HCT116 (cell line): ENCODE data around the gene MED27. TPM values are rescaled to one million over a fixed set of nuclear protein-coding genes. Genes with fewer than 3 reads are reported as not detected.

Source experiments
- ATAC-seq: fragments of 200-7000 bp; cut with Tn5 transposase; 2 replicates; pipeline ENCODE4 v1.9.1; 2020; ENCODE audit warnings: mild to moderate bottlenecking, moderate library complexity
- BruUV-seq: library from RNA; stranded (reverse); fragments of 400-500 nt; replicated peaks from 2 replicates; lab custom pipeline; 2021; lab: Mats Ljungman, UMichigan
- CTCF ChIA-PET: fragments of 300-600 bp; sonication (Branson Sonifier 250); formaldehyde crosslinking; loops from one replicate; lab custom pipeline; 2021; ENCODE audit warnings: antibody characterized with exemption; lab: Charles Lee
- POLR2A ChIA-PET: fragments of 300-600, 350-600 bp; sonication (Branson Sonifier 250); formaldehyde crosslinking; loops from one replicate; lab custom pipeline; 2021; ENCODE audit warnings: antibody characterized with exemption; lab: Charles Lee
- RAD21 ChIA-PET, 2 experiments: fragments of 300-600 bp; sonication (Branson Sonifier 250); formaldehyde crosslinking; loops; one replicate each; lab custom pipeline; 2023; ENCODE audit warnings: low total read pairs in 2 of 2; ENCODE audit not compliant: uncharacterized antibody in 2 of 2, unreplicated experiment in 2 of 2, low non-redundant PET in 1 of 2; lab: Charles Lee
- DNase-seq: peaks from one replicate; pipeline ENCODE4 v3.0.0-alpha.2; 2010; ENCODE audit warnings: low read depth, low spot score
- H2AFZ ChIP-seq: fragments of 200-600 bp; shearing (Covaris generic), sonication (generic); 2 replicates; pipeline ENCODE4 v1.6.1; 2017; ENCODE audit warnings: low read depth, mixed run types, mixed read lengths, antibody characterized with exemption, low read length; ENCODE audit not compliant: poor library complexity, severe bottlenecking
- H3K27ac ChIP-seq: 2 replicates; pipeline ENCODE4 v1.5.1; 2012; ENCODE audit warnings: low read depth, low read length
- H3K27me3 ChIP-seq: fragments of 200-600 bp; sonication (generic); 2 replicates; pipeline ENCODE4 v1.6.1; 2016; ENCODE audit warnings: mixed run types, low read length, mixed read lengths; ENCODE audit not compliant: insufficient read depth
- H3K36me3 ChIP-seq, 2 experiments: fragments of 200-500 bp in 1 of 2; fragments of 200-600 bp in 1 of 2; sonication (Bioruptor generic) in 1 of 2; sonication (generic) in 1 of 2; 2 replicates each; pipeline versions ENCODE4 v1.5.1 to v1.6.1; 2014 to 2016; ENCODE audit warnings: low read length in 2 of 2, inconsistent platforms in 1 of 2, mixed read lengths in 1 of 2, mixed run types in 1 of 2; ENCODE audit not compliant: insufficient read depth in 2 of 2, control insufficient read depth in 1 of 2
- H3K4me1 ChIP-seq, 2 experiments: fragments of 200-600 bp in 1 of 2; sonication (generic) in 1 of 2; 2 replicates each; pipeline versions ENCODE4 v1.5.1 to v1.6.1; 2012 to 2017; ENCODE audit warnings: low read length in 2 of 2, inconsistent platforms in 1 of 2, mild to moderate bottlenecking in 1 of 2, mixed read lengths in 1 of 2, mixed run types in 1 of 2, moderate library complexity in 1 of 2; ENCODE audit not compliant: insufficient read depth in 2 of 2, control insufficient read depth in 1 of 2
- H3K4me2 ChIP-seq: fragments of 200-600 bp; sonication (generic); 2 replicates; pipeline ENCODE4 v1.6.1; 2017; ENCODE audit warnings: mixed run types, low read length, mixed read lengths
- H3K4me3 ChIP-seq, 2 experiments: fragments of 200-600 bp in 1 of 2; sonication (generic) in 1 of 2; replicated peaks in 1 of 2; 2 replicates each; pipeline ENCODE4 v1.5.1; 2011 to 2016; ENCODE audit warnings: low read length in 2 of 2, control low read depth in 1 of 2, low read depth in 1 of 2, mild to moderate bottlenecking in 1 of 2, mixed read lengths in 1 of 2, mixed run types in 1 of 2
- H3K79me2 ChIP-seq: fragments of 200-600 bp; sonication (generic); 2 replicates; pipeline ENCODE4 v1.6.1; 2017; ENCODE audit warnings: mild to moderate bottlenecking, mixed run types, low read length, moderate library complexity, mixed read lengths; ENCODE audit not compliant: insufficient read depth
- H3K9ac ChIP-seq: fragments of 200-600 bp; sonication (generic); 2 replicates; pipeline ENCODE4 v1.6.1; 2016; ENCODE audit warnings: low read length, mixed read lengths
- H3K9me2 ChIP-seq: fragments of 200-600 bp; sonication (generic), shearing (Covaris generic); 2 replicates; pipeline ENCODE4 v1.6.1; 2017; ENCODE audit warnings: mixed run types, mild to moderate bottlenecking, moderate library complexity; ENCODE audit not compliant: insufficient read depth
- H3K9me3 ChIP-seq, 2 experiments: fragments of 200-500 bp in 1 of 2; fragments of 200-600 bp in 1 of 2; sonication (Bioruptor generic) in 1 of 2; sonication (generic) in 1 of 2; 2 replicates each; pipeline ENCODE4 v1.6.1; 2014 to 2017; ENCODE audit warnings: low read length in 2 of 2, mixed read lengths in 2 of 2, inconsistent platforms in 1 of 2, low read depth in 1 of 2, mild to moderate bottlenecking in 1 of 2, mixed run types in 1 of 2, moderate library complexity in 1 of 2; ENCODE audit not compliant: control insufficient read depth in 1 of 2, insufficient read depth in 1 of 2
- H4K20me1 ChIP-seq: fragments of 200-600 bp; sonication (generic), shearing (Covaris generic); 2 replicates; pipeline ENCODE4 v1.6.1; 2017; ENCODE audit warnings: mixed run types, mild to moderate bottlenecking, moderate library complexity; ENCODE audit not compliant: insufficient read depth
- CEBPB ChIP-seq: IDR thresholded peaks from 2 replicates; pipeline ENCODE4 v1.6.1; 2012; ENCODE audit warnings: low read depth
- EZH2phosphoT487 ChIP-seq: fragments of 200-600 bp; IDR thresholded peaks from 2 replicates; pipeline ENCODE4 v1.6.1; 2018; ENCODE audit warnings: antibody characterized with exemption, borderline replicate concordance
- FOSL1 ChIP-seq: IDR thresholded peaks from 2 replicates; pipeline ENCODE4 v1.6.1; 2012; ENCODE audit warnings: low read depth
- POLR2A ChIP-seq: IDR thresholded peaks from 2 replicates; pipeline ENCODE4 v1.7.0; 2011; ENCODE audit warnings: borderline replicate concordance; ENCODE audit not compliant: insufficient read depth, insufficient read length; ENCODE audit errors: extremely low read depth
- SIN3A ChIP-seq: IDR thresholded peaks from 2 replicates; pipeline ENCODE4 v1.6.1; 2012; ENCODE audit warnings: low read depth
- SP1 ChIP-seq: IDR thresholded peaks from 2 replicates; pipeline ENCODE4 v1.6.1; 2012; ENCODE audit warnings: low read depth
- SRF ChIP-seq: IDR thresholded peaks from 2 replicates; pipeline ENCODE4 v1.6.1; 2012; ENCODE audit warnings: low read depth
- TCF7L2 ChIP-seq: IDR thresholded peaks from 2 replicates; pipeline ENCODE4 v1.7.0; 2011; ENCODE audit warnings: borderline replicate concordance, inconsistent platforms; ENCODE audit not compliant: insufficient read depth, insufficient read length; ENCODE audit errors: extremely low read depth
- YY1 ChIP-seq: IDR thresholded peaks from 2 replicates; pipeline ENCODE4 v1.6.1; 2011; ENCODE audit warnings: low read length, low read depth, moderate library complexity, mild to moderate bottlenecking; ENCODE audit not compliant: insufficient replicate concordance; ENCODE audit errors: extremely low read depth
- ZFX ChIP-seq: fragments of 450-650 bp; IDR thresholded peaks from 2 replicates; pipeline ENCODE4 v1.6.1; 2017
- ZNF274 ChIP-seq: fragments of 200-500 bp; sonication (Bioruptor generic); IDR thresholded peaks from 2 replicates; pipeline ENCODE4 v1.6.1; 2014; ENCODE audit warnings: mild to moderate bottlenecking, low read depth, low read length, inconsistent platforms
- intact Hi-C: fragments of 100-400 bp; cut with micrococcal nuclease; formaldehyde crosslinking; loops from 2 replicates; pipeline ENCODE4 v1.10.0; 2022
- total RNA-seq: library from RNA; stranded (reverse); gene quantifications from one replicate; pipeline ENCODE4 v1.2.1, GENCODE V29; 2021; ENCODE audit not compliant: unreplicated experiment
- TF ChIP-seq, protein P1 (sequence below): IDR thresholded peaks from 2 replicates; pipeline ENCODE4 v1.6.1; 2011; ENCODE audit warnings: mild to moderate bottlenecking, low read length, moderate library complexity; ENCODE audit not compliant: insufficient replicate concordance; ENCODE audit errors: extremely low read depth
- TF ChIP-seq, protein P2 (sequence below): IDR thresholded peaks from 2 replicates; pipeline ENCODE4 v1.6.1; 2012
- TF ChIP-seq, protein P3 (sequence below), 3 experiments: fragments of 200-600 bp in 1 of 3; sonication (generic) in 1 of 3; IDR thresholded peaks in 2 of 3; conservative IDR thresholded peaks in 1 of 3; 2 replicates each; pipeline ENCODE4 v1.5.1; 2012 to 2017; ENCODE audit warnings: low read depth in 2 of 3, low read length in 2 of 3, antibody characterized with exemption in 1 of 3, borderline replicate concordance in 1 of 3, control low read depth in 1 of 3, mild to moderate bottlenecking in 1 of 3, mixed read lengths in 1 of 3, mixed run types in 1 of 3, moderate library complexity in 1 of 3; ENCODE audit not compliant: insufficient read depth in 1 of 3

MED27 gene
- total RNA-seq, 1 experiment from 2014 or later, result 26.9 TPM

DNA sequence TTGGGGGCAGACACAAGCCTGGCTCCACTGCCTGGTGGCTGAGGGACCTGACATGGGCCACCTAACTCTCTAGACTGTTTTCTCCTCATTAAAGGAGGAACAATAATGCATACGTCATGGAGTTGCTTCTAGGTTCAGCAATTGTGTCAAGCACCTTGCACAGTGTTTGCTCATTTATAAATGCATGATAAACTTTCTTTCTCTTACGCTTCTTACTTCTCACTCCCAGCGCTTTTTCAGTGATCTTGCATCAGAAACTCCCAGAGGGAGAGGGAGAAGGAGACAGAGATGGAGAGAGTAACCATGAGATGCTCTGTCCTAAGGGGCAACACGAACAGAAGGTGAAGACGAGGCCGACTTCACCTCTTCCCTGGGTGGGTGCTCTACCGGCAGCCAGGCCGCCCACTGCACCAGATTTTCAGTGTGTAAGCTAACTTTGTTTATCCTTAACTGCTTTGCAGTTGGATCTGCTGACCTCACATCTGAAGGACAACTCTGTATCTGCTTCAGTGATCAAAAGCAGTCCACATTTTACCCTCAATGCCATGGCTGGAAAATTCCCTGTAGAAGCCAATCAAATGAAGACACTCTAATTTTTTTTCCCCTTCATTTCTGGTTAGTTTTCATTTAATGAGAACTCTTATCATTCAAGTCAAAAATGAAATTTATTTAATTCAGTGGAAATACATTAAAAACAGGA is 35.3 kb downstream of the MED27 start:
- peaks cover 6 to 13% of the 10 kb centered on the region in 2 experiments for H3K4me1 ChIP-seq
- TF ChIP-seq, protein P1, sequence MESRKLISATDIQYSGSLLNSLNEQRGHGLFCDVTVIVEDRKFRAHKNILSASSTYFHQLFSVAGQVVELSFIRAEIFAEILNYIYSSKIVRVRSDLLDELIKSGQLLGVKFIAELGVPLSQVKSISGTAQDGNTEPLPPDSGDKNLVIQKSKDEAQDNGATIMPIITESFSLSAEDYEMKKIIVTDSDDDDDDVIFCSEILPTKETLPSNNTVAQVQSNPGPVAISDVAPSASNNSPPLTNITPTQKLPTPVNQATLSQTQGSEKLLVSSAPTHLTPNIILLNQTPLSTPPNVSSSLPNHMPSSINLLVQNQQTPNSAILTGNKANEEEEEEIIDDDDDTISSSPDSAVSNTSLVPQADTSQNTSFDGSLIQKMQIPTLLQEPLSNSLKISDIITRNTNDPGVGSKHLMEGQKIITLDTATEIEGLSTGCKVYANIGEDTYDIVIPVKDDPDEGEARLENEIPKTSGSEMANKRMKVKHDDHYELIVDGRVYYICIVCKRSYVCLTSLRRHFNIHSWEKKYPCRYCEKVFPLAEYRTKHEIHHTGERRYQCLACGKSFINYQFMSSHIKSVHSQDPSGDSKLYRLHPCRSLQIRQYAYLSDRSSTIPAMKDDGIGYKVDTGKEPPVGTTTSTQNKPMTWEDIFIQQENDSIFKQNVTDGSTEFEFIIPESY, result no peak
- TF ChIP-seq SIN3A, result no peak
- TF ChIP-seq, protein P2, sequence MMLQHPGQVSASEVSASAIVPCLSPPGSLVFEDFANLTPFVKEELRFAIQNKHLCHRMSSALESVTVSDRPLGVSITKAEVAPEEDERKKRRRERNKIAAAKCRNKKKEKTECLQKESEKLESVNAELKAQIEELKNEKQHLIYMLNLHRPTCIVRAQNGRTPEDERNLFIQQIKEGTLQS, result no peak
- no peak for TF ChIP-seq TCF7L2
- TF ChIP-seq YY1, result no peak
- TF ChIP-seq, protein P3, sequence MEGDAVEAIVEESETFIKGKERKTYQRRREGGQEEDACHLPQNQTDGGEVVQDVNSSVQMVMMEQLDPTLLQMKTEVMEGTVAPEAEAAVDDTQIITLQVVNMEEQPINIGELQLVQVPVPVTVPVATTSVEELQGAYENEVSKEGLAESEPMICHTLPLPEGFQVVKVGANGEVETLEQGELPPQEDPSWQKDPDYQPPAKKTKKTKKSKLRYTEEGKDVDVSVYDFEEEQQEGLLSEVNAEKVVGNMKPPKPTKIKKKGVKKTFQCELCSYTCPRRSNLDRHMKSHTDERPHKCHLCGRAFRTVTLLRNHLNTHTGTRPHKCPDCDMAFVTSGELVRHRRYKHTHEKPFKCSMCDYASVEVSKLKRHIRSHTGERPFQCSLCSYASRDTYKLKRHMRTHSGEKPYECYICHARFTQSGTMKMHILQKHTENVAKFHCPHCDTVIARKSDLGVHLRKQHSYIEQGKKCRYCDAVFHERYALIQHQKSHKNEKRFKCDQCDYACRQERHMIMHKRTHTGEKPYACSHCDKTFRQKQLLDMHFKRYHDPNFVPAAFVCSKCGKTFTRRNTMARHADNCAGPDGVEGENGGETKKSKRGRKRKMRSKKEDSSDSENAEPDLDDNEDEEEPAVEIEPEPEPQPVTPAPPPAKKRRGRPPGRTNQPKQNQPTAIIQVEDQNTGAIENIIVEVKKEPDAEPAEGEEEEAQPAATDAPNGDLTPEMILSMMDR (IDR thresholded peaks at IDR 0.05 in 2 of 3, conservative IDR thresholded peaks at IDR 0.05 in 1 of 3; ENCODE audit: borderline replicate concordance in 1 of 3, insufficient read depth in 1 of 3, low read depth in 2 of 3, low read length in 2 of 3), result no peak
- no peak for TF ChIP-seq CEBPB
- TF ChIP-seq ZNF274, result no peak
- no peak for TF ChIP-seq POLR2A
- TF ChIP-seq SP1, result no peak
- no peak for TF ChIP-seq ZFX
- no peak for TF ChIP-seq EZH2phosphoT487
- TF ChIP-seq SRF, result no peak
- TF ChIP-seq FOSL1, result no peak
- H3K27me3 ChIP-seq, result no peaks in the 10 kb centered on the region
- BruUV-seq, result no TSS peak
- no peak overlapping the region for H3K4me2 ChIP-seq
- no peak overlapping the region for H3K27ac ChIP-seq
- ChIA-PET CTCF (no interaction called here), RAD21 (no interaction called here), POLR2A (no interaction called here)
- DNase-seq, result no peak
- intact Hi-C loops, result no loop called here
- no peaks in the 10 kb centered on the region for H4K20me1 ChIP-seq
- no peak overlapping the region for H3K4me3 ChIP-seq
- no peak overlapping the region for H2AFZ ChIP-seq
- H3K9me2 ChIP-seq, result no peaks in the 10 kb centered on the region
- ATAC-seq, result no peak
- no peaks in the 10 kb centered on the region for H3K36me3 ChIP-seq
- H3K9me3 ChIP-seq, result no peaks in the 10 kb centered on the region
- peaks cover 39% of the 10 kb centered on the region for H3K79me2 ChIP-seq
- H3K9ac ChIP-seq, result no peak overlapping the region
